HuH-7.5 (cell line): ENCODE results near the gene NUS1.
"Not testable (repeated sequence)": the region's sequence is repeated elsewhere in the genome, so short reads cannot be mapped to it uniquely, and the experiment has no call there.

ENCODE experiments used
- DNase-seq: peaks from one replicate; pipeline ENCODE4 v3.0.0; 2011; ENCODE audit warnings: low spot score

The NUS1 gene

DNA sequence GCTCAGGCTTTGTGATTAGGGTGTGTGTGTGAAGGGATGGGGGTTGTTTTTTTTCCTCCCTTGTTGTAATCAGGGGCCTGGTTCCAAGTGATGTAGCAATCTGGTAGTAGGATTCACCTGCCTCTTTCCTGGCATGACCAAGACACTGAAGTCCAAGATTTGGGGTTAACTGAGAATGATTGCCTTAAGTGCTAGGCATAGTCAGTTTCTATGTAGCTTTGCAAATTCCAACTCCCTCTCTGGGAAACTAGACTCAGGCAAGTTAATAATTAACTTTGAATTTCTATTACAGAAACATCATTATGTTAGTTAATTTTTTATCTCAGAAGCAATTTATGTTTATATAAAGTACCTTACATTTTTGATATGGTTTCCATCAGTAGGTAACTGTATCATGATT is 43.6 kb downstream of the NUS1 start:
- no peak for DNase-seq

DNA sequence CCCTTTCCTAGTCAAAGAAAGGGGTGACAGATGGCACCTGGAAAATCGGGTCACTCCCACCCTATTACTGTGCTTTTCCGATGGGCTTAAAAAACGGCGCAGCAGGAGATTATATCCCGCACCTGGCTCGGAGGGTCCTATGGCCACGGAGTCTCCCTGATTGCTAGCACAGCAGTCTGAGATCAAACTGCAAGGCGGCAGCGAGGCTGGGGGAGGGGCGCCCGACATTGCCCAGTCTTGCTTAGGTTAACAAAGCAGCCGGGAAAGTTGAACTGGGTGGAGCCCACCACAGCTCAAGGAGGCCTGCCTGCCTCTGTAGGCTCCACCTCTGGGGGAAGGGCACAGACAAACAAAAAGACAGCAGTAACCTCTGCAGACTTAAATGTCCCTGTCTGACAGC is 46.3 kb downstream of the NUS1 start:
- not testable (repeated sequence) for DNase-seq

DNA sequence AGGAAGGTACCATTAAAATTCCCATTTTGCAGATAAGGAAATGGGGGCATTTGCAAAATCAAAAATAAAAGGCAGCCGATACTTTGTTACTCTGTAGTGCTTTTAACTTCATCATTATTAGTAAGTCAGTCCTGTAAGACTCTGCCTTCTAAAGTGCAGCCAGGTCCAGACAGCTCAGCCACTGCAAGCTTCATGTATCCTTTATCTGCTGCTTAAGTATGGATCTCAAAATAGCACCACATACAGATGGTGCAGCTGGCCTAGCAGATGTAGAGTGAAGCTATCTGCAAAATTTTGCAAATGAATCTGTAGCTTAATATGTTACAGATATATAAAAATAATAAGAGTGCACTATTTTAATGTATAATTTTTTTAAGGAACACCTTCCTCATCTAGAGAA is 53.4 kb downstream of the NUS1 start:
- DNase-seq: no peak

DNA sequence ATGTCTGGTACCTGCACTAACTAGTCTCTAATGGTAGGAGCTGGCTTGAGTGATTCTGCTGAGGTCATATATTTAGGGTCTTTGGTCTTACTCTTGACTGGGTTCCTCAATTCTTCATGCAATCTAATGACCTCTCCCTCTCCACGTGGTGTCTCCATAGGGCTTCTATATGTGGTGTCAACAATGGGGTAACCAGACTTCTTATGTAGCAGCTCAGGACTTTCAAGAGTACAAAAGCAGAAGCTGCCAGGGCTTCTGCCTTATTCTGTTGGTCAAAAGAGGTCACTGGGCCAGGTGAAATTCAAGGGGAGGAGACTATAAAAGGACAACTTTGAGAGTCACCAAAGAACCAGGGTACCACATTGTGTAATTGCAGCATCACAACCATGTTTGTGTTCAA is 54.3 kb downstream of the NUS1 start:
- DNase-seq: no peak

DNA sequence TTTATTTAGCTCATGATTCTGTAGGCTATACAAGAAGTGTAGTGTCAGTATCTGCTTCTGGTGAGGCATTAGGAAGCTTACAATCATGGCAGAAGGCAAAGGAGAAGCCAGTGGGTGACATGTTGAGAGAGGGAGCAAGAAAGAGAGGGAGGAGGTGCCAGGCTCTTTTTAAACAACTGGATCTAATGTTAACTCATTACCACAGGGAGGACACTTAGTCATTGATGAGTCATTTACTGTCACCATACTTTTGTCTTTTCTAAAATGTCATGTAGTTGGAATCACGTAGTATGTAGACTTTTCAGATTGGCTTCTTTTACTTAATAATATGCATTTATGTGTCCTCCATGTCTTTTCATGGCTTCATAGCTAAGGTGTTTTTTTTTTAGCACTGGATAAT is 58.1 kb downstream of the NUS1 start:
- DNase-seq: no peak

DNA sequence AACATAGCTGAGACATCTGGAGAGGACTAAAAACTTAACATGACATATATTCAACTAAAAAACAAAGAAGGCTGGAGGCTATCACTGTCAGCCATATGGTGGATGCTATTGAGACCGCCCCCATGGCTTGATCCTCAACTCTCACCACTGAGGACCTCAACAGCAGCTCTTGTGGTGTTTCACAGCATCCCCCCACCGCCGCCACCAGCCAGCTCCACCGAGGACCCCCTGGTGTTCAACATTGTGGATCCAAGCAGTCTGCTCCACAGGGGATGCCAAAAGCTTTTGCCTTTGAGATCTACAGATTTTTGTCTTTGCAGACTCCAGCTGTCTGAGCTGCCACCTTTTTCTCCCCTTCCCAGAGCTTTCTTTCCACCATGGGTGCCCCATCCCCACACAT is 64.6 kb downstream of the NUS1 start:
- no peak for DNase-seq

DNA sequence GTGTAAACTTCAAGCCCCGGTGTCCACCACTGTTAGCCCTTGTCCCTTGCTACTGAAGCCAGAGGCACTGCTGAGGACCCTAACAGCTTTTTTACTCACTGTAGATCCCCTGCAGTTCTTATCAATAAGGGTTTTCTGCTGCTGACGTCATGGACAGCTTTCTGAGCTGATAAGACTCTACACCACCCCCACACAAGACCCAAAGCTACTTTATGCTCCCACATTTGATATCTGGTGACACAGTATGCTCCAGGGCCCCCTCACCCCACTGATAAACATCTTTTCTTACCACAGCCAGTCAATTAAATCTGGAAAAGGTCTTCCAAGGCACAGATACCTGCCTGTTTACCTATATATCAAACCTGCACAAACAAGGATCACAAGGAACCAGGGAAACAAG is 65.3 kb downstream of the NUS1 start:
- DNase-seq: no peak

DNA sequence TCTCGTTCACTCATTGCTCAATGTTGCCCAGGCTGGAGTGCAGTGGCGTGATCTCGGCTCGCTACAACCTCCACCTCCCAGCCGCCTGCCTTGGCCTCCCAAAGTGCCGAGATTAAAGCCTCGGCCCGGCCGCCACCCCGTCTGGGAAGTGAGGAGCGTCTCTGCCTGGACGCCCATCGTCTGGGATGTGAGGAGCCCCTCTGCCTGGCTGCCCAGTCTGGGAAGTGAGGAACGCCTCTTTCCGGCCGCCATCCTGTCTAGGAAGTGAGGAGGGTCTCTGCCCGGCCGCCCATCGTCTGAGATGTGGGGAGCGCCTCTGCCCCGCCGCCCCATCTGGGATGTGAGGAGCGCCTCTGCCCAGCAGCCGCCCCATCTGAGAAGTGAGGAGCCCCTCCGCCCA is 75.4 kb downstream of the NUS1 start:
- not testable (repeated sequence) for DNase-seq
